HepG2 (cell line): ENCODE results near the gene CAT. TPM values are rescaled to one million over a fixed set of nuclear protein-coding genes. Genes with fewer than 3 reads are reported as not detected.

Source experiments
- AHDC1 ChIP-seq: sonication (generic); formaldehyde crosslinking; IDR thresholded peaks from 2 replicates; pipeline ENCODE4 v1.5.1; 2020; ENCODE audit warnings: mild to moderate bottlenecking, missing genetic modification reagents, borderline replicate concordance
- NPAS2 ChIP-seq: sonication (generic); formaldehyde crosslinking; IDR thresholded peaks from 2 replicates; pipeline ENCODE4 v1.8.0; 2022; ENCODE audit warnings: mild to moderate bottlenecking, missing genetic modification reagents, borderline replicate concordance
- RERE ChIP-seq: IDR thresholded peaks from 2 replicates; pipeline ENCODE4 v1.6.1; 2016; ENCODE audit warnings: low read depth, missing genetic modification reagents, missing compliant biosample characterization
- REST ChIP-seq, 2 experiments: IDR thresholded peaks; 2 replicates each; pipeline ENCODE4 v1.6.1; 2011 to 2012; ENCODE audit warnings: low read length in 2 of 2, borderline replicate concordance in 1 of 2, low read depth in 1 of 2, mild to moderate bottlenecking in 1 of 2, moderate library complexity in 1 of 2
- SSRP1 ChIP-seq: IDR thresholded peaks from 2 replicates; pipeline ENCODE4 v1.6.1; 2016; ENCODE audit warnings: control low read depth
- THRA ChIP-seq: sonication (generic); formaldehyde crosslinking; IDR thresholded peaks from 2 replicates; pipeline ENCODE4 v1.4.0; 2020; ENCODE audit warnings: missing genetic modification reagents, borderline replicate concordance
- ZKSCAN5 ChIP-seq: sonication (generic); formaldehyde crosslinking; IDR thresholded peaks from 2 replicates; pipeline ENCODE4 v1.5.1; 2020; ENCODE audit warnings: mild to moderate bottlenecking, missing genetic modification reagents
- ZNF597 ChIP-seq: sonication (generic); formaldehyde crosslinking; IDR thresholded peaks from 2 replicates; pipeline ENCODE4 v1.5.0; 2020; ENCODE audit warnings: missing genetic modification reagents
- polyA plus RNA-seq, 8 experiments: library from polyadenylated mRNA; depleted of rRNA in 3 of 8; stranded (reverse) in 7 of 8; unstranded in 1 of 8; fragments of >200 nt; fragmentation: Illumina TruSeq in 4 of 8; extraction: Trizol in 4 of 8; gene quantifications; 2 replicates each; pipeline versions ENCODE4 v1.2.1 to v1.2.3, GENCODE V29; 2011 to 2016; ENCODE audit warnings: low read depth in 4 of 8, missing spikeins in 1 of 8, mixed read lengths in 1 of 8; ENCODE audit not compliant: insufficient read depth in 1 of 8
- total RNA-seq, 5 experiments: library from RNA; depleted of rRNA; stranded (reverse); fragments of >200 nt; fragmentation: Illumina TruSeq; extraction: Trizol; gene quantifications; 2 replicates each; pipeline ENCODE4 v1.2.3, GENCODE V29; 2016; ENCODE audit warnings: low read depth in 1 of 5

The CAT gene
- total and polyA plus RNA-seq, 2 of the 13 experiments (the other 11 are each of a cell fraction or from before 2014, with no cell fraction given): 107 to 136 TPM

- TF ChIP-seq RERE (CRISPR knock-in tag): peak; percentile 85; the same call in 1 of the 2 replicates
- peak in 1 of 2 experiments; percentile 36; a peak in 1 of 4 replicates for TF ChIP-seq REST (IDR thresholded peaks at IDR 0.05; ENCODE audit: borderline replicate concordance in 1 of 2, low read depth in 1 of 2, low read length in 2 of 2)
- TF ChIP-seq THRA (CRISPR knock-in tag): peak; percentile 84
- TF ChIP-seq AHDC1 (CRISPR knock-in tag): peak; percentile 76; the same call in 1 of the 2 replicates
- TF ChIP-seq ZNF597 (CRISPR knock-in tag): no peak
- no peak for TF ChIP-seq SSRP1
- no peak for TF ChIP-seq NPAS2
- no peak for TF ChIP-seq ZKSCAN5
These were observed 11.4 kb upstream of the CAT start (continued) for GRCh38 chr11:34427186-34427805.
